Measurements from ENCODE around the gene UGDH.

Gene UGDH

GRCh38 chr4:39472396-39472795 lies 54.8 kb downstream of the UGDH start:
- CTCF ChIA-PET: interaction anchor here (0.6 kb wide), 1 partner anchor 188 kb away, joined by 4 read pairs; no protein-coding TSS in a partner anchor
- TF ChIP-seq ZNF585B (tag by site-specific recombination; IDR thresholded peaks at IDR 0.05): no peak
- TF ChIP-seq ZNF529 (tag by site-specific recombination; IDR thresholded peaks at IDR 0.05; ENCODE audit: insufficient replicate concordance): no peak
- no peak for TF ChIP-seq HIC1 (tag by site-specific recombination; IDR thresholded peaks at IDR 0.05)
- TF ChIP-seq, protein P1, sequence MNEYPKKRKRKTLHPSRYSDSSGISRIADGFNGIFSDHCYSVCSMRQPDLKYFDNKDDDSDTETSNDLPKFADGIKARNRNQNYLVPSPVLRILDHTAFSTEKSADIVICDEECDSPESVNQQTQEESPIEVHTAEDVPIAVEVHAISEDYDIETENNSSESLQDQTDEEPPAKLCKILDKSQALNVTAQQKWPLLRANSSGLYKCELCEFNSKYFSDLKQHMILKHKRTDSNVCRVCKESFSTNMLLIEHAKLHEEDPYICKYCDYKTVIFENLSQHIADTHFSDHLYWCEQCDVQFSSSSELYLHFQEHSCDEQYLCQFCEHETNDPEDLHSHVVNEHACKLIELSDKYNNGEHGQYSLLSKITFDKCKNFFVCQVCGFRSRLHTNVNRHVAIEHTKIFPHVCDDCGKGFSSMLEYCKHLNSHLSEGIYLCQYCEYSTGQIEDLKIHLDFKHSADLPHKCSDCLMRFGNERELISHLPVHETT (tag by site-specific recombination; IDR thresholded peaks at IDR 0.05): no peak
- H3K27ac ChIP-seq (ENCODE audit: extremely low read depth, low read depth, low read length): no peak overlapping the region
- no peak overlapping the region for H3K4me3 ChIP-seq (ENCODE audit: low read depth, low read length)
- POLR2A ChIA-PET: no interaction called here
- H3K9me3 ChIP-seq (ENCODE audit: control insufficient read depth, insufficient read depth, low read depth, low read length): no peaks in the 10 kb centered on the region
- no peaks in the 10 kb centered on the region for H3K4me1 ChIP-seq (ENCODE audit: control insufficient read depth, insufficient read depth, low read length)
- peaks cover 0 to 42% of the 10 kb centered on the region in 2 experiments; a peak in 2 of 3 replicates for H3K36me3 ChIP-seq (ENCODE audit: control insufficient read depth in 2 of 2, insufficient read depth in 1 of 2, low read length in 2 of 2)

DNA sequence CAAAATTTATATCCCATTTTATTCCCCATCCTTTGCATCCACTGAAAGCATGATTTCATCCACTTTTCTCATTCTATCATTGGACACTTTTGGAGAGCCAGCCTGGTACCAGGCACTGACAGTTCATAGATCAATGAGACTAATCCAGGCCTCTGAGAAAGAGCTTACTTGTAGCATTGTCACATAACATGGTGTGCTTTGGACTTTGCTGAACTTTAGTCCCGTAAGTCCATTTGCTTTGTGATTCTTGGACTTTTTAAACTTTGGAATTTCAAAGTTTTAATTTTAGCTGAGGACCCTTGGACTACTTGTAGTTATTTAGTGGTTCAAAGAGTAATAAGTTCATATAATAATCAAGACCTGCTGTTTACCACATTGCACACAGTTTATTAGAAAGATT lies 56.8 kb downstream of the UGDH start:
- Histone ChIP-seq H3K9me3 (ENCODE audit: control insufficient read depth, insufficient read depth, low read depth, low read length) (no peaks in the 10 kb centered on the region), H3K36me3 (ENCODE audit: control insufficient read depth in 2 of 2, insufficient read depth in 1 of 2, low read length in 2 of 2) (peaks cover 0 to 45% of the 10 kb centered on the region in 2 experiments; a peak in 2 of 3 replicates), H3K4me3 (ENCODE audit: low read depth, low read length) (no peak overlapping the region), H3K27ac (ENCODE audit: extremely low read depth, low read depth, low read length) (no peak overlapping the region), H3K4me1 (ENCODE audit: control insufficient read depth, insufficient read depth, low read length) (no peaks in the 10 kb centered on the region)
- no peak for TF ChIP-seq ZNF521 (tag by site-specific recombination; IDR thresholded peaks at IDR 0.05)
- TF ChIP-seq BCL11A (tag by site-specific recombination; IDR thresholded peaks at IDR 0.05; ENCODE audit: low read depth): no peak
- TF ChIP-seq ZNF658 (tag by site-specific recombination; IDR thresholded peaks at IDR 0.05): no peak
- no peak for TF ChIP-seq ZNF394 (tag by site-specific recombination; IDR thresholded peaks at IDR 0.05; ENCODE audit: borderline replicate concordance)
- TF ChIP-seq ZSCAN30 (tag by site-specific recombination; IDR thresholded peaks at IDR 0.05): no peak
- TF ChIP-seq ZNF16 (tag by site-specific recombination; IDR thresholded peaks at IDR 0.05; ENCODE audit: low read depth): no peak
- no peak for TF ChIP-seq ZNF155 (tag by site-specific recombination; IDR thresholded peaks at IDR 0.05)
- TF ChIP-seq ZNF324 (tag by site-specific recombination; IDR thresholded peaks at IDR 0.05): no peak
- TF ChIP-seq ZBTB11 (tag by site-specific recombination; conservative IDR thresholded peaks at IDR 0.05; ENCODE audit: low read depth): no peak
- TF ChIP-seq ZNF433 (tag by site-specific recombination; IDR thresholded peaks at IDR 0.05; ENCODE audit: low read depth): no peak
- no peak for TF ChIP-seq INSM2 (tag by site-specific recombination; IDR thresholded peaks at IDR 0.05)
- no peak for TF ChIP-seq ZNF37A (tag by site-specific recombination; IDR thresholded peaks at IDR 0.05)
- TF ChIP-seq ZNF670 (tag by site-specific recombination; IDR thresholded peaks at IDR 0.05; ENCODE audit: low read depth): no peak
- CTCF ChIA-PET: no interaction called here
- POLR2A ChIA-PET: no interaction called here
